ENCODE measurements around the gene SH2D3A. TPM values are rescaled to one million over a fixed set of nuclear protein-coding genes. Genes with fewer than 3 reads are reported as not detected.

The SH2D3A gene
- total and polyA plus RNA-seq, 2 of the 4 experiments (the other 2 are of a cell fraction) = under 0.01 to 0.09 TPM

DNA sequence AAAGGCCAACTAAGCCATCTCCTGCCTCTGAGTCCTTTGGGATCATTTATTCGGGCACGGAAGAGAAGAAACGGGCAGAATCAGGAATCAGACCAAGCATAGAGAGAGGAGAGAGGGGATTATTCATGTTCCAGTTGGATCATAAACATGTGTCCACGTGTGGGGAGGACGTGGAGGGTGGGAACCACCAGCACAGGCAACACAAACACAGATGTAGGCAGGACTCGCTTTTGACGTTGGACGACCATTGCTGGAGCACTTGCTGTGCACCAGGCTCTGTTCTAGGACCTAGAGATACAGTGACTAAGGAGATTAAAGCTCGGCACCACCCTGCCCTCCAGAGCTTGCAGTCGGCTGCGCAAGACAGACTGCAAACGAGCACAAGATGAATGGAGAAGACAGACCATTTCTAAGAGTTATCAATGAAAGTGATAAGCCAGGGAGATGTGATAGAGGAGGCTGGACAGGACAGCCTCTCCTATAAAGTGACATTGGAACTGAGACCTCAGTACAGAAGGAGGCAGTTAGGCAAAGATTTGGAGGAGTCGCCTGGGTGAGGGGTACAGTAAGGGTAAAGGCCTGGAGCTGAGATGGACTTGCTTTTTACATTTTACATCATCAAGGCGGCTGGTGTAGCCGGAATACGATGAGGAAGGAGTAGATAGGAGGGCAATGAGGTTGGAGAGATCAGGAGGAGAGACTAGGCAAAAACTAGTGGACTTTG is 716 bp downstream of the SH2D3A start:
- ChIA-PET CTCF (no interaction called here), POLR2A (ENCODE audit: unreplicated experiment) (no interaction called here)
- Histone ChIP-seq H3K18ac (ENCODE audit: low read depth, low read length) (no peak overlapping the region), H2AK9ac (replicated peaks; ENCODE audit: low read depth, low read length, poor library complexity) (peak overlapping the region; percentile 13), H4K91ac (ENCODE audit: insufficient read depth, low read depth, low read length) (no peak overlapping the region), H2BK15ac (ENCODE audit: low read depth, low read length) (no peak overlapping the region), H3K23ac (ENCODE audit: low read depth, low read length) (no peak overlapping the region), H4K8ac (ENCODE audit: low read depth in 2 of 2, low read length in 2 of 2) (no peak overlapping the region), H3K4ac (ENCODE audit: low read depth, low read length) (no peak overlapping the region), H3K4me2 (ENCODE audit: low read depth, low read length) (no peak overlapping the region), H2BK20ac (ENCODE audit: low read depth, low read length) (no peak overlapping the region), H2AFZ (replicated peaks; ENCODE audit: low read length, poor library complexity) (peak overlapping the region; percentile 52), H3K9me1 (ENCODE audit: insufficient read depth, low read length) (0 out of 2 replicates have a peak, but pooled peaks cover 5% of the 10 kb centered on the region), H3K4me3 (ENCODE audit: insufficient read depth, low read depth, low read length) (no peak overlapping the region), H3K56ac (ENCODE audit: extremely low read depth, insufficient read depth, low read length) (no peak overlapping the region), H3K4me1 (ENCODE audit: control insufficient read depth, insufficient read depth, low read length) (no peaks in the 10 kb centered on the region), H3K27me3 (ENCODE audit: control insufficient read depth, insufficient read depth, low read length) (no peaks in the 10 kb centered on the region; the same call in 1 of the 2 replicates), H3K14ac (replicated peaks; ENCODE audit: low read depth, low read length) (no peak overlapping the region), H2AK5ac (ENCODE audit: low read depth, low read length) (no peak overlapping the region), H2BK120ac (ENCODE audit: low read depth, low read length) (no peak overlapping the region), H4K20me1 (ENCODE audit: insufficient read depth, low read length) (no peaks in the 10 kb centered on the region), H3K9ac (ENCODE audit: low read depth, low read length) (no peak overlapping the region), H2BK5ac (ENCODE audit: low read depth, low read length, poor library complexity, severe bottlenecking) (no peak overlapping the region), H4K5ac (ENCODE audit: low read depth, low read length) (no peak overlapping the region), H3K9me3 (ENCODE audit: control insufficient read depth, insufficient read depth, low read length) (no peaks in the 10 kb centered on the region), H3K36me3 (ENCODE audit: control insufficient read depth, insufficient read depth, low read length) (no peaks in the 10 kb centered on the region), H3K27ac (ENCODE audit: insufficient read depth, low read length) (no peak overlapping the region), H3K79me1 (ENCODE audit: low read depth in 1 of 2, low read length in 2 of 2) (no peaks in the 10 kb centered on the region)
- DNase-seq (no peak), ATAC-seq (ENCODE audit: low read depth) (no peak)
- 39% methylated on average over 3 of the region's 16 CpGs; no CpG with 5 or more reads in 1 of the 2 experiments for WGBS, 2 experiments (ENCODE audit: extremely low coverage in 2 of 2, insufficient read length in 1 of 2)
- no peak for TF ChIP-seq BHLHE40 (IDR thresholded peaks at IDR 0.05; ENCODE audit: low read depth, low read length)
- TF ChIP-seq CEBPB (IDR thresholded peaks at IDR 0.05; ENCODE audit: low read depth, low read length) = no peak
- no peak for TF ChIP-seq RCOR1 (IDR thresholded peaks at IDR 0.05; ENCODE audit: insufficient replicate concordance, low read length)
- TF ChIP-seq SMC3 (IDR thresholded peaks at IDR 0.05; ENCODE audit: low read depth, low read length) = no peak
- no peak for TF ChIP-seq MXI1 (IDR thresholded peaks at IDR 0.05; ENCODE audit: borderline replicate concordance, low read depth, low read length)
- TF ChIP-seq FOS (IDR thresholded peaks at IDR 0.05; ENCODE audit: low read depth, low read length) = no peak
- no peak for TF ChIP-seq POLR2A (IDR thresholded peaks at IDR 0.05; ENCODE audit: low read depth, low read length)
- no peak for TF ChIP-seq MAZ (IDR thresholded peaks at IDR 0.05; ENCODE audit: borderline replicate concordance, low read depth, low read length)
- no peak for TF ChIP-seq RFX5 (IDR thresholded peaks at IDR 0.05; ENCODE audit: low read depth, low read length)
- TF ChIP-seq USF2 (IDR thresholded peaks at IDR 0.05; ENCODE audit: low read depth, low read length) = no peak
- TF ChIP-seq, protein P1, sequence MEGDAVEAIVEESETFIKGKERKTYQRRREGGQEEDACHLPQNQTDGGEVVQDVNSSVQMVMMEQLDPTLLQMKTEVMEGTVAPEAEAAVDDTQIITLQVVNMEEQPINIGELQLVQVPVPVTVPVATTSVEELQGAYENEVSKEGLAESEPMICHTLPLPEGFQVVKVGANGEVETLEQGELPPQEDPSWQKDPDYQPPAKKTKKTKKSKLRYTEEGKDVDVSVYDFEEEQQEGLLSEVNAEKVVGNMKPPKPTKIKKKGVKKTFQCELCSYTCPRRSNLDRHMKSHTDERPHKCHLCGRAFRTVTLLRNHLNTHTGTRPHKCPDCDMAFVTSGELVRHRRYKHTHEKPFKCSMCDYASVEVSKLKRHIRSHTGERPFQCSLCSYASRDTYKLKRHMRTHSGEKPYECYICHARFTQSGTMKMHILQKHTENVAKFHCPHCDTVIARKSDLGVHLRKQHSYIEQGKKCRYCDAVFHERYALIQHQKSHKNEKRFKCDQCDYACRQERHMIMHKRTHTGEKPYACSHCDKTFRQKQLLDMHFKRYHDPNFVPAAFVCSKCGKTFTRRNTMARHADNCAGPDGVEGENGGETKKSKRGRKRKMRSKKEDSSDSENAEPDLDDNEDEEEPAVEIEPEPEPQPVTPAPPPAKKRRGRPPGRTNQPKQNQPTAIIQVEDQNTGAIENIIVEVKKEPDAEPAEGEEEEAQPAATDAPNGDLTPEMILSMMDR (conservative IDR thresholded peaks at IDR 0.05; ENCODE audit: low read depth, low read length) = no peak
- TF ChIP-seq, protein P2, sequence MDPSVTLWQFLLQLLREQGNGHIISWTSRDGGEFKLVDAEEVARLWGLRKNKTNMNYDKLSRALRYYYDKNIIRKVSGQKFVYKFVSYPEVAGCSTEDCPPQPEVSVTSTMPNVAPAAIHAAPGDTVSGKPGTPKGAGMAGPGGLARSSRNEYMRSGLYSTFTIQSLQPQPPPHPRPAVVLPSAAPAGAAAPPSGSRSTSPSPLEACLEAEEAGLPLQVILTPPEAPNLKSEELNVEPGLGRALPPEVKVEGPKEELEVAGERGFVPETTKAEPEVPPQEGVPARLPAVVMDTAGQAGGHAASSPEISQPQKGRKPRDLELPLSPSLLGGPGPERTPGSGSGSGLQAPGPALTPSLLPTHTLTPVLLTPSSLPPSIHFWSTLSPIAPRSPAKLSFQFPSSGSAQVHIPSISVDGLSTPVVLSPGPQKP (IDR thresholded peaks at IDR 0.05; ENCODE audit: borderline replicate concordance, low read depth, low read length) = no peak
- TF ChIP-seq NFE2L2 (IDR thresholded peaks at IDR 0.05; ENCODE audit: low read depth, low read length) = no peak
- TF ChIP-seq MAFK (IDR thresholded peaks at IDR 0.05; ENCODE audit: low read depth, low read length) = no peak
- TF ChIP-seq CHD1 (IDR thresholded peaks at IDR 0.05; ENCODE audit: low read depth, low read length) = no peak
- no peak for TF ChIP-seq RAD21 (IDR thresholded peaks at IDR 0.05; ENCODE audit: low read length)
- in situ Hi-C loops (cut with MboI; ENCODE audit: low sequenced_read_pairs) (no loop called here), dilution Hi-C loops (cut with HindIII; ENCODE audit: low sequenced_read_pairs, unreplicated experiment) (no loop called here), intact Hi-C loops (cut with micrococcal nuclease) (no loop called here)
- BruUV-seq (replicated peaks) = no TSS peak

Measured in IMR-90 (cell line).